ENCODE results near the gene DOCK1. TPM values are rescaled to one million over a fixed set of nuclear protein-coding genes. Genes with fewer than 3 reads are reported as not detected.

DOCK1 gene
- total RNA-seq, 2 donors from 2014 or later = 52.9 to 76.7 TPM

GRCh38 chr10:127332631-127333030 is 427.4 kb downstream of the DOCK1 start:
- TF ChIP-seq CTCF (IDR thresholded peaks at IDR 0.05) = no peak
- no peak for ATAC-seq (ENCODE audit: insufficient number of reproducible peaks, low FRiP score, low read depth)
- Histone ChIP-seq H3K9me3 (no peaks in the 10 kb centered on the region), H3K4me3 (no peak overlapping the region), H3K36me3 (no peaks in the 10 kb centered on the region), H3K27me3 (replicated peaks; ENCODE audit: insufficient read depth) (no peaks in the 10 kb centered on the region), H3K27ac (no peak overlapping the region), H3K4me1 (ENCODE audit: control insufficient read depth in 1 of 2, low read depth in 2 of 2) (peaks cover 0 to 2% of the 10 kb centered on the region in 2 donors)
- DNase-seq (ENCODE audit: low spot score) = no peak

- no peak overlapping the region for H3K4me3 ChIP-seq
- ATAC-seq (ENCODE audit: insufficient number of reproducible peaks, low FRiP score, low read depth) (no peak), DNase-seq (ENCODE audit: low spot score) (no peak)
- H3K9me3 ChIP-seq = no peaks in the 10 kb centered on the region
- peaks cover 0 to 5% of the 10 kb centered on the region in 2 donors for H3K4me1 ChIP-seq (ENCODE audit: control insufficient read depth in 1 of 2, low read depth in 2 of 2)
- no peaks in the 10 kb centered on the region for H3K36me3 ChIP-seq
- H3K27ac ChIP-seq = no peak overlapping the region
- no peaks in the 10 kb centered on the region for H3K27me3 ChIP-seq (replicated peaks; ENCODE audit: insufficient read depth)
- no peak for TF ChIP-seq CTCF (IDR thresholded peaks at IDR 0.05)
Observed at GRCh38 chr10:127337801-127338200, 432.6 kb downstream of the DOCK1 start.

GRCh38 chr10:127338399-127339110 is 433.3 kb downstream of the DOCK1 start:
- ATAC-seq (ENCODE audit: insufficient number of reproducible peaks, low FRiP score, low read depth) (no peak), DNase-seq (ENCODE audit: low spot score) (no peak)
- H3K27me3 ChIP-seq (replicated peaks; ENCODE audit: insufficient read depth) = no peaks in the 10 kb centered on the region

DNA sequence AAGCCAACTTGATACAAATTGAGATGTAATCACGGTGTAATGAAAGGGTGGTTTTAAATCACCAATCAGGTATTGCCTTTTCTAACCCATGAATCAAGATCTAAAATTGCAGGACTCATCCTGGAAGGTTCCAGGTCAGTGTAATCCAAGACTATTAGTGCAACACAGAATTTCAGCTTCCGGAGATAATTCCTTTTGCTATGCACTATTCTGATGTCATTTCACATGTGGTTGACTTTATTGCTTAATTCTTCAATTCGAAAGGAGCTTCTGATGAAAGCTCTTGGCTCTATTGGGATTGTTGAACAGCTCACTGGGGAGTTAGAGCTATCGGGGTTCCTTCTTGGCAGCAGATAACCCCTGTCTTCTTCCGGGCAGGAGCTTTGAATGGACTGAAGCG is 438.6 kb downstream of the DOCK1 start:
- no peak for ATAC-seq (ENCODE audit: insufficient number of reproducible peaks, low FRiP score, low read depth)
- TF ChIP-seq CTCF (IDR thresholded peaks at IDR 0.05) = no peak
- no peak for DNase-seq (ENCODE audit: low spot score)

More at GRCh38 chr10:127338399-127339110, 433.3 kb downstream of the DOCK1 start:
- H3K27ac ChIP-seq = no peak overlapping the region
- no peaks in the 10 kb centered on the region for H3K36me3 ChIP-seq
- TF ChIP-seq CTCF (IDR thresholded peaks at IDR 0.05) = no peak
- no peaks in the 10 kb centered on the region for H3K9me3 ChIP-seq
- H3K4me1 ChIP-seq (ENCODE audit: control insufficient read depth in 1 of 2, low read depth in 2 of 2) = peaks cover 0 to 5% of the 10 kb centered on the region in 2 donors
- H3K4me3 ChIP-seq = no peak overlapping the region

GRCh38 chr10:127344346-127344745 is 439.1 kb downstream of the DOCK1 start:
- TF ChIP-seq CTCF (IDR thresholded peaks at IDR 0.05) = no peak
- Histone ChIP-seq H3K36me3 (peaks cover 14% of the 10 kb centered on the region), H3K4me3 (no peak overlapping the region), H3K27me3 (replicated peaks; ENCODE audit: insufficient read depth) (no peaks in the 10 kb centered on the region), H3K4me1 (ENCODE audit: control insufficient read depth in 1 of 2, low read depth in 2 of 2) (no peaks in the 10 kb centered on the region), H3K9me3 (no peaks in the 10 kb centered on the region), H3K27ac (no peak overlapping the region)
- ATAC-seq (ENCODE audit: insufficient number of reproducible peaks, low FRiP score, low read depth) (no peak), DNase-seq (ENCODE audit: low spot score) (no peak)

More for the DNA sequence above, 438.6 kb downstream of the DOCK1 start:
- Histone ChIP-seq H3K36me3 (peaks cover 12% of the 10 kb centered on the region), H3K9me3 (no peaks in the 10 kb centered on the region), H3K4me3 (no peak overlapping the region), H3K4me1 (ENCODE audit: control insufficient read depth in 1 of 2, low read depth in 2 of 2) (no peaks in the 10 kb centered on the region), H3K27ac (no peak overlapping the region), H3K27me3 (replicated peaks; ENCODE audit: insufficient read depth) (no peaks in the 10 kb centered on the region)
